GM20000 (cell line): ENCODE results near the gene CEP170B.
"Not testable (repeated sequence)": the region's sequence is repeated elsewhere in the genome, so short reads cannot be mapped to it uniquely, and the experiment has no call there.

Experiments used
- DNase-seq: peaks from one replicate; pipeline ENCODE4 v3.0.0; 2012; ENCODE audit warnings: low spot score
- TF ChIP-seq, protein P1 (sequence below): IDR thresholded peaks from 2 replicates; pipeline ENCODE4 v1.5.1; 2012; ENCODE audit warnings: mild to moderate bottlenecking, control low read depth; ENCODE audit errors: extremely low read depth, missing control alignments

CEP170B gene

DNA sequence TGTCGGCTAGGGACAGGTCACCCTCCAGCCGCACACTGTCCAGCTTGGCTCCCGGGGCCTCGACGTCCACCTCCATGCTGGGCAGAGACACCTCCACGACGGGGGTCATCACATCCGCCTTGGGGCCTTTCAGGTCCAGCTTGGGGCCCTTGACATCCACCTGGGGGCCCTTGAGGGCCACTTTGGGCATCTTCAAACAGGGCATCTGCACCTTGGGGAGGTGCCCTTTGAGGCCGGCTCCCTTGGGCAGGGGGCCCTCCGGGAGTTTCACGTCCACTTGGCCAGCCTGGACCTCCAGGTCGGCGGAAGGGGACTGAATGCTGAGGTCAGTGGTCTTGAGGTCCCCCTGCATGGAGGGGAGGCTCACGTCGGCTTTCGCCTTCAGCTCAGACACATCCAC is 77.5 kb downstream of the CEP170B start:
- DNase-seq, result no peak
- TF ChIP-seq, protein P1, sequence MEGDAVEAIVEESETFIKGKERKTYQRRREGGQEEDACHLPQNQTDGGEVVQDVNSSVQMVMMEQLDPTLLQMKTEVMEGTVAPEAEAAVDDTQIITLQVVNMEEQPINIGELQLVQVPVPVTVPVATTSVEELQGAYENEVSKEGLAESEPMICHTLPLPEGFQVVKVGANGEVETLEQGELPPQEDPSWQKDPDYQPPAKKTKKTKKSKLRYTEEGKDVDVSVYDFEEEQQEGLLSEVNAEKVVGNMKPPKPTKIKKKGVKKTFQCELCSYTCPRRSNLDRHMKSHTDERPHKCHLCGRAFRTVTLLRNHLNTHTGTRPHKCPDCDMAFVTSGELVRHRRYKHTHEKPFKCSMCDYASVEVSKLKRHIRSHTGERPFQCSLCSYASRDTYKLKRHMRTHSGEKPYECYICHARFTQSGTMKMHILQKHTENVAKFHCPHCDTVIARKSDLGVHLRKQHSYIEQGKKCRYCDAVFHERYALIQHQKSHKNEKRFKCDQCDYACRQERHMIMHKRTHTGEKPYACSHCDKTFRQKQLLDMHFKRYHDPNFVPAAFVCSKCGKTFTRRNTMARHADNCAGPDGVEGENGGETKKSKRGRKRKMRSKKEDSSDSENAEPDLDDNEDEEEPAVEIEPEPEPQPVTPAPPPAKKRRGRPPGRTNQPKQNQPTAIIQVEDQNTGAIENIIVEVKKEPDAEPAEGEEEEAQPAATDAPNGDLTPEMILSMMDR, result no peak

DNA sequence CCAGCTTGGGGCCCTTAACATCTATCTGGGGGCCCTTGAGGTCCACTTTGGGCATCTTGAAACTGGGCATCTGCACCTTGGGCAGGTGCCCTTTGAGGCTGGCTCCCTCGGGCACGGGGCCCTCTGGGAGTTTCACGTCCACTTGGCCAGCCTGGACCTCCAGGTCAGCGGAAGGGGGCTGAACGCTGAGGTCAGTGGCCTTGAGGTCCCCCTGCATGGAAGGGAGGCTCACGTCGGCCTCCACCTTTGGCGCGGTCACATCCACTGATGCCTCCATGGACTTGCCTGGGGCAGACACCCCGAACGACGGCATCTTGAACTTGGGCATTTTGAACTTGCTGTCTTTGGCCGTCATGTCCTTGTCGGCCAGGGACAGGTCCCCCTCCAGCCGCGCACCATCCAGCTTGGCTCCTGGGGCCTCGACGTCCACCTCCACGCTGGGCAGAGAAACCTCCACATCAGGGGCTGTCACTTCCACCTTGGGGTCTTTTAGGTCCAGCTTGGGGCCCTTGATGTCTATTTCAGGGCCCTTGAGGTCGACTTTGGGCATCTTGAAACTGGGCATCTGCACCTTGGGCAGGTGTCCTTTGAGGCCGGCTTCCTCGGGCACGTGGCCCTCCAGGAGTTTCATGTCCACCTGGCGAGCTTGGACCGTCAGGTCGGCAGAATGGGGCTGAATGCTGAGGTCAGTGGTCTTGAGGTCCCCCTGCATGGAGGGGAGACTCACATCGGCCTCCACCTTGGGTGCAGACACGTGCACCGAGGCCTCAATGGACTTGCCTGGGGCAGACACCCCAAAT is 78.3 kb downstream of the CEP170B start:
- not testable (repeated sequence) for DNase-seq

DNA sequence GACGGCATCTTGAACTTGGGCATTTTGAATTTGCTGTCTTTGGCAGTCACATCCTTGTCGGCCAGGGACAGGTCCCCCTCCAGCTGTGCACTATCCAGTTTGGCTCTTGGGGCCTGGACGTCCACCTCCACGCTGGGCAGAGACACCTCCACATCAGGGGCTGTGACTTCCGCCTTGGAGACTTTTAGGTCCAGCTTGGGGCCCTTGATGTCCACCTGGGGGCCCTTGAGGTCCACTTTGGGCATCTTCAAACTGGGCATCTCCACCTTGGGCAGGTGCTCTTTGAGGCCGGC is 78.9 kb downstream of the CEP170B start:
- not testable (repeated sequence) for DNase-seq

DNA sequence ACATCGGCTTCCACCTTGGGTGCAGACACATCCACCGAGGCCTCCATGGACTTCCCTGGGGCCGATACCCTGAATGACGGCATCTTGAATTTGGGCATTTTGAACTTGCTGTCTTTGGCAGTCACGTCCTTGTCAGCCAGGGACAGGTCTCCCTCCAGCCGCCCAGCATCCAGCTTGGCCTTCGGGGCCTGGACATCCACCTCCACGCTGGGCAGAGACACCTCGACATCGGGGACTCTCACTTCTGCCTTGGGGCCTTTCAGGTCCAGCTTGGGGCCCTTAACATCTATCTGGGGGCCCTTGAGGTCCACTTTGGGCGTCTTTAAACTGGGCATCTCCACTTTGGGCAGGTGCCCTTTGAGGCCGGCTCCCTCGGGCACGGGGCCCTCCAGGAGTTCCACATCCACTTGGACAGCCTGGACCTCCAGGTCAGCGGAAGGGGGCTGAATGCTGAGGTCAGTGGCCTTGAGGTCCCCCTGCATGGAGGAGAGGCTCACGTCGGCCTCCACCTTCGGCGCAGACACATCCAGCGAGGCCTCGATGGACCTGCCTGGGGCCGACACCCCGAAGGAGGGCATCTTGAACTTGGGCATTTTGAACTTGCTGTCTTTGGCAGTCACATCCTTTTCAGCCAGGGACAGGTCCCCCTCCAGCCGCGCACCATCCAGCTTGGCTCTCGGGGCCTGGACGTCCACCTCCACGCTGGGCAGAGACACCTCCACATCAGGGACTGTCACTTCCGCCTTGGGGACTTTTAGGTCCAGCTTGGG is 79.6 kb downstream of the CEP170B start:
- DNase-seq, result not testable (repeated sequence)

DNA sequence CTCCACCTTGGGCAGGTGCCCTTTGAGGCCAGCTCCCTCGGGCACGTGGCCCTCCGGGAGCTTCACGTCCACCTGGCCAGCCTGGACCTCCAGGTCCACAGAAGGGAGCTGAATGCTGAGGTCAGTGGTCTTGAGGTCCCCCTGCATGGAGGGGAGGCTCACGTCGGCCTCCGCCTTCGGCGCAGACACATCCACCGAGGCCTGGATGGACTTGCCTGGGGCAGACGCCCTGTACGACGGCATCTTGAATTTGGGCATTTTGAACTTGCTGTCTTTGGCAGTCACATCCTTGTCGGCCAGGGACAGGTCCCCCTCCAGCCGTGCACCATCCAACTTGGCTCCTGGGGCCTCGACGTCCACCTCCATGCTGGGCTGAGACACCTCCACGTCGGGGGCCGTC is 80.2 kb downstream of the CEP170B start:
- DNase-seq, result not testable (repeated sequence)
